ENCODE data around the gene C12orf43.
A peak's percentile ranks its signal among the peaks of the same experiment; 100 is the strongest.
"Not testable (repeated sequence)": the region's sequence is repeated elsewhere in the genome, so short reads cannot be mapped to it uniquely, and the experiment has no call there.

Gene C12orf43

GRCh38 chr12:121015825-121016766 is at the start of gene C12orf43:
Gene C12orf43, minus strand, starts transcription at chr12:121016487. Its CDS starts 13 bp downstream, at chr12:121016474.
- peak; percentile 91 for DNase-seq

GRCh38 chr12:121065345-121065744 is 49.1 kb upstream of the C12orf43 start:
- DNase-seq: no peak

- DNase-seq: not testable (repeated sequence)
Measured at GRCh38 chr12:121064586-121064985, 48.3 kb upstream of the C12orf43 start.

- DNase-seq: no peak
Measured at GRCh38 chr12:121064116-121064515, 47.8 kb upstream of the C12orf43 start.

GRCh38 chr12:121062391-121063045 is 46.2 kb upstream of the C12orf43 start:
- no peak for DNase-seq

GRCh38 chr12:121061831-121062230 is 45.5 kb upstream of the C12orf43 start:
- DNase-seq: no peak

GRCh38 chr12:121060149-121061001 is 44.1 kb upstream of the C12orf43 start:
- DNase-seq: peak; percentile 54

GRCh38 chr12:121059031-121059898 is 43.0 kb upstream of the C12orf43 start:
- DNase-seq: no peak

GRCh38 chr12:121057794-121058193 is 41.5 kb upstream of the C12orf43 start:
- DNase-seq: no peak

- no peak for DNase-seq
Measured at GRCh38 chr12:121053706-121054105, 37.4 kb upstream of the C12orf43 start.

GRCh38 chr12:121050725-121051124 is 34.4 kb upstream of the C12orf43 start:
- no peak for DNase-seq

GRCh38 chr12:121048442-121048841 is 32.2 kb upstream of the C12orf43 start:
- no peak for DNase-seq

- DNase-seq: not testable (repeated sequence)
Measured at GRCh38 chr12:121047400-121047799, 31.1 kb upstream of the C12orf43 start.

GRCh38 chr12:121043067-121043466 is 26.8 kb upstream of the C12orf43 start:
- DNase-seq: no peak

- DNase-seq: peak; percentile 59
Measured at GRCh38 chr12:121038861-121039668, 22.8 kb upstream of the C12orf43 start, which contains the start of gene OASL. Gene OASL, minus strand, starts transcription at chr12:121039246. Its CDS starts 275 bp downstream, at chr12:121038971.

GRCh38 chr12:121036810-121037326 is 20.6 kb upstream of the C12orf43 start:
- DNase-seq: no peak

- DNase-seq: no peak
Measured at GRCh38 chr12:121034616-121035305, 18.5 kb upstream of the C12orf43 start.

GRCh38 chr12:121033625-121034349 is 17.5 kb upstream of the C12orf43 start:
- peak; percentile 34 for DNase-seq

GRCh38 chr12:121030576-121031212 is 14.4 kb upstream of the C12orf43 start:
- no peak for DNase-seq
